Measurements from ENCODE around the gene CAMKMT.

CAMKMT gene

DNA sequence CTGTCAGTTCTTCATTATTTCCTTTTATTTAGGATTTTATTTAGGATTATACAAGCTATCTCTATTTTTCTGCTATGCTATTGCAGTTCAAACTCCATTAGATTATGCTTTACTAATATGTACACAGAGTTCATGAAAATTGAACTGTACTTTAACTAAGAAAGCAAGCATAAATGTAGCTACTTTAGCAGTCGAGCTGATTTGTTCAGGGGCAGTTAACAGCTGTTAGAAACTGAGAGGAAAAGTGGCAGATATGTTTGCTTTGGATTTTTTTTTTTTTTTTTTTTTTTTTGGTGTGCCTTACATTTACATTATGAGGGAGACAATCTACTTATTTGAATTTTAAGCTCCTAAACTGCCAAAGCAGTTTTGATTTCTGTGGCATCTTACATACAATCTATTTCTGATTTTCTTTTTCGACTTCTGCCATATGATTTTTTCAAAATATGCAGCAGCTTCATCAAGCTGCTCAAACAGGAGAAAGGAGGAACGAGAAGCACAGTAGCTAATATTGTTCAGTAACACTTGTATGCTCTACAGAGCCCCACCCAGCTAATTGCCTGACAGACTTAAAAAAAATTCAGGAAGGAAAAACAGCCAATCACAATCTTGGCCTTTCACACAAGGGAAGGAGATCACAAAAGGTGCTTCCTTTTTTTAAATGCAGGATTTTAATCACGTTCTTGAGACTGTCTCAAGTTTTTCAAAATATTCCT lies 346.4 kb downstream of the CAMKMT start:
- no peak overlapping the region for H3K4me3 Mint-ChIP-seq
- H3K27me3 Mint-ChIP-seq (ENCODE audit: low read depth): no peaks in the 10 kb centered on the region
- H3K27ac Mint-ChIP-seq: no peak overlapping the region
- no peaks in the 10 kb centered on the region for H3K36me3 Mint-ChIP-seq (ENCODE audit: low read depth)
- H3K9me3 Mint-ChIP-seq: no peaks in the 10 kb centered on the region
- H3K4me1 Mint-ChIP-seq (ENCODE audit: low read depth): peaks cover 2% of the 10 kb centered on the region

GRCh38 chr2:44708661-44709000 lies 346.9 kb downstream of the CAMKMT start:
- Mint-ChIP-seq H3K27ac (no peak overlapping the region), H3K36me3 (ENCODE audit: low read depth) (no peaks in the 10 kb centered on the region), H3K4me3 (no peak overlapping the region), H3K27me3 (ENCODE audit: low read depth) (no peaks in the 10 kb centered on the region), H3K9me3 (no peaks in the 10 kb centered on the region), H3K4me1 (ENCODE audit: low read depth) (peaks cover 2% of the 10 kb centered on the region)

GRCh38 chr2:44713170-44713569 lies 351.4 kb downstream of the CAMKMT start:
- Mint-ChIP-seq H3K36me3 (ENCODE audit: low read depth) (no peaks in the 10 kb centered on the region), H3K27ac (no peak overlapping the region), H3K27me3 (ENCODE audit: low read depth) (no peaks in the 10 kb centered on the region), H3K9me3 (no peaks in the 10 kb centered on the region), H3K4me3 (no peak overlapping the region), H3K4me1 (ENCODE audit: low read depth) (peaks cover 1% of the 10 kb centered on the region)

GRCh38 chr2:44715671-44716081 lies 353.9 kb downstream of the CAMKMT start:
- no peaks in the 10 kb centered on the region for H3K27me3 Mint-ChIP-seq (ENCODE audit: low read depth)
- no peak overlapping the region for H3K27ac Mint-ChIP-seq
- no peak overlapping the region for H3K4me3 Mint-ChIP-seq
- no peaks in the 10 kb centered on the region for H3K4me1 Mint-ChIP-seq (ENCODE audit: low read depth)
- no peaks in the 10 kb centered on the region for H3K9me3 Mint-ChIP-seq
- H3K36me3 Mint-ChIP-seq (ENCODE audit: low read depth): no peaks in the 10 kb centered on the region

- H3K27ac Mint-ChIP-seq: no peak overlapping the region
- H3K27me3 Mint-ChIP-seq (ENCODE audit: low read depth): no peaks in the 10 kb centered on the region
- H3K4me3 Mint-ChIP-seq: no peak overlapping the region
- no peaks in the 10 kb centered on the region for H3K36me3 Mint-ChIP-seq (ENCODE audit: low read depth)
- no peaks in the 10 kb centered on the region for H3K9me3 Mint-ChIP-seq
- H3K4me1 Mint-ChIP-seq (ENCODE audit: low read depth): no peaks in the 10 kb centered on the region
Measured at GRCh38 chr2:44716131-44716530, 354.4 kb downstream of the CAMKMT start.

DNA sequence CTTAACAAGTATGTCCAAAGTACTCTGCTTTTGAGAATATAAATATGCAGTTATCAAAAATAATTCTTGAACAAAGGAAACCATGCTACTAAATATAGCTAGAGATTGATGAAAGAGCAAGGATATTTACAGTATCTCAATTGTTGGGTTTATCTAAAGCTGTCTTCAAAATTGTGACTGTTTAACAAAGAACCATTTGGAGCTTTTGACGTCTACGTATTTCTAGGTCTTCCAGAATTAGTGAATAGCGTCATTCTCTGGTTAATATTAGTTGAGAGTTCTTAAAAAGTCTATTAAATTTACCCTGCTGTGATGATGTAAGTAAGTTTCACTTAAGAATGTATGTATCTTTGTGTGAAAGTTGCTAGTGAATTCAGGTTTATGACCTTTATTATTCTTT lies 356.7 kb downstream of the CAMKMT start:
- H3K27me3 Mint-ChIP-seq (ENCODE audit: low read depth): no peaks in the 10 kb centered on the region
- no peak overlapping the region for H3K27ac Mint-ChIP-seq
- no peak overlapping the region for H3K4me3 Mint-ChIP-seq
- H3K9me3 Mint-ChIP-seq: no peaks in the 10 kb centered on the region
- no peaks in the 10 kb centered on the region for H3K36me3 Mint-ChIP-seq (ENCODE audit: low read depth)
- H3K4me1 Mint-ChIP-seq (ENCODE audit: low read depth): no peaks in the 10 kb centered on the region

DNA sequence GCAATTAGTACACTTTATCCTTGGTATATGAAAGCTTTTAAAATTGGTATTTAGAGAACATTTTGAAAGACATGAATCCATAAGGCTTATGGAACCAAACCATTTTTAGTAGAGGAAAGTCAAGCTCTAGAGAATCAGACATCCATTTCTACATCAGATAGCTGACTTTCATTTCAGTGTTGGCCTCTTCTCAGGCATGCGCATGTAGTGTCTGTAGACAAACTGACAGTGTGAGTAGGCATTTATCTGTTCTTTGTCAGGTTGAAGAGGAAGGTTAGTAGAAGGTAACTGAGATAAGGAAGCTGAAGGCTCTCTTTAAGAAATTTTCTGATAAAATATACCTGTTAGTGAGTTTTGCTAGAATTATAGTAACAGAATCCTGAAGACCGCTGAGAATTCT lies 357.8 kb downstream of the CAMKMT start:
- Mint-ChIP-seq H3K36me3 (ENCODE audit: low read depth) (no peaks in the 10 kb centered on the region), H3K4me3 (no peak overlapping the region), H3K9me3 (no peaks in the 10 kb centered on the region), H3K4me1 (ENCODE audit: low read depth) (no peaks in the 10 kb centered on the region), H3K27ac (no peak overlapping the region), H3K27me3 (ENCODE audit: low read depth) (no peaks in the 10 kb centered on the region)

DNA sequence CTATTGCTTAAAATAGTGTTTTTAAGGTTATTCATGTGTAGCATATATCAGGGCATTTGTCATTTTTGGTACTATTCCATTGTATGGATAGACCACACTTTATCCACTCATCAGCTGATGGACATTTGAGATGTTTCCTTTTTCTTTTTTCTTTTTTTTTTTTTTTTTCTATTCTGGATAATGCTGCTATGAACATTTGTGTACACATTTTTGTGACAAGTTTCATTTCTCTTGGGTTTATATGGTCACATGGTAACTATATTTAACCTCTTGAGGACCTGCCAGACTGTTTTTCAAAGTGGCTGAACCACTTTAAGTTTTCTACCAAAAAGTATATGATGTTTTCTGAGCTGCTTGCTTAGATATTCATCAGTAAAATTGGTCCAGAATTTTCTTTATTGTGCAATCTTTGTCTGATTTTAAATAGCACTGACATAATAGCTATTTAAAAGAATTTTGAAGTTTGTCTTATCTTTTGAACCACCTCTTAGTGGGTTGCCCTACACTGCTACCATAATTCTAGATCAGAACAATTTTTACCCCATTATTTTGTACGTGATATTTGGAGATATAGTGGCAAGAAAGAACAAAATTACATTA lies 360.4 kb downstream of the CAMKMT start:
- no peak overlapping the region for H3K27ac Mint-ChIP-seq
- no peaks in the 10 kb centered on the region for H3K27me3 Mint-ChIP-seq (ENCODE audit: low read depth)
- H3K36me3 Mint-ChIP-seq (ENCODE audit: low read depth): no peaks in the 10 kb centered on the region
- H3K4me3 Mint-ChIP-seq: no peak overlapping the region
- H3K9me3 Mint-ChIP-seq: no peaks in the 10 kb centered on the region
- no peaks in the 10 kb centered on the region for H3K4me1 Mint-ChIP-seq (ENCODE audit: low read depth)

GRCh38 chr2:44723921-44724320 lies 362.2 kb downstream of the CAMKMT start:
- H3K4me1 Mint-ChIP-seq (ENCODE audit: low read depth): no peaks in the 10 kb centered on the region
- no peaks in the 10 kb centered on the region for H3K9me3 Mint-ChIP-seq
- H3K36me3 Mint-ChIP-seq (ENCODE audit: low read depth): no peaks in the 10 kb centered on the region
- no peak overlapping the region for H3K4me3 Mint-ChIP-seq
- H3K27me3 Mint-ChIP-seq (ENCODE audit: low read depth): no peaks in the 10 kb centered on the region
- H3K27ac Mint-ChIP-seq: no peak overlapping the region

DNA sequence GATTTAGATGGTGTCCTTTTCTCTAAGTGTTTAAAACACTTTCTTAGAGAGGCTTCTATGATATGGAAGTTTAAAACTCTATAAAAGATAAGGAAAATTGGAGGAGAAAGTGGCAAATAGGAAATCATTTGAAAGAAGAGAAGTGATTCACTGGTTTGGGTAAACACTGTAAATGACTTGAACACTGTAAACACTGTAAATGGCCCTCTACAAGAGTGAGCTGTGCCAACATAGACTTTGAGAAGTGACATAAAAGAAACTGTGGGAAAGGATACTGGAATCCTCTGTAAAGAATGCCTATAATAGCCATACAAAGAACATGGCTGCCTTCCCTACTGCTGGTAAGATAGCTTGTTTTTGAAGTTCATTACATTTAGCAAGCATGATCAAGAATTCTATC lies 368.8 kb downstream of the CAMKMT start:
- Mint-ChIP-seq H3K36me3 (ENCODE audit: low read depth) (no peaks in the 10 kb centered on the region), H3K27me3 (ENCODE audit: low read depth) (peaks cover 4% of the 10 kb centered on the region), H3K9me3 (no peaks in the 10 kb centered on the region), H3K27ac (no peak overlapping the region), H3K4me3 (no peak overlapping the region), H3K4me1 (ENCODE audit: low read depth) (no peaks in the 10 kb centered on the region)

DNA sequence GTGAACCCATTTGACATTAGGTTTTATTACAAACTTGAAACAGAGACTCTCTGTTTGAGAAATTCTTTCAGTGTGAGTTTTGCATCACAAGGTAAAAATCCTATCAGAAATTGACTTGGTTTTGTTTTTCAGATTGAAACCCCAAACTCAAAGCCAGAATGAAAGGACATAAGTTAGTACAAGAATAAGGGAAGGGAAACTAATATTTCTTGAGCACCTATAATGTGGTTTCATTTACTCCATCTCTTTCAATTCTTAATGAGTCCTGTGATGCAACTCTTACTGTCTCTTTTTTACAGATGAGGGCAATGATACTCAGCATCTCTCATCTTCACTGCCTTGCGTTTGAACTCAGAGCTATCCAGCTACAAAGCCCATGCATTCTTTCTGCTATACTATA lies 369.8 kb downstream of the CAMKMT start:
- no peaks in the 10 kb centered on the region for H3K36me3 Mint-ChIP-seq (ENCODE audit: low read depth)
- no peak overlapping the region for H3K27ac Mint-ChIP-seq
- H3K27me3 Mint-ChIP-seq (ENCODE audit: low read depth): peaks cover 4% of the 10 kb centered on the region
- H3K9me3 Mint-ChIP-seq: peaks cover 6% of the 10 kb centered on the region
- H3K4me3 Mint-ChIP-seq: no peak overlapping the region
- no peaks in the 10 kb centered on the region for H3K4me1 Mint-ChIP-seq (ENCODE audit: low read depth)

DNA sequence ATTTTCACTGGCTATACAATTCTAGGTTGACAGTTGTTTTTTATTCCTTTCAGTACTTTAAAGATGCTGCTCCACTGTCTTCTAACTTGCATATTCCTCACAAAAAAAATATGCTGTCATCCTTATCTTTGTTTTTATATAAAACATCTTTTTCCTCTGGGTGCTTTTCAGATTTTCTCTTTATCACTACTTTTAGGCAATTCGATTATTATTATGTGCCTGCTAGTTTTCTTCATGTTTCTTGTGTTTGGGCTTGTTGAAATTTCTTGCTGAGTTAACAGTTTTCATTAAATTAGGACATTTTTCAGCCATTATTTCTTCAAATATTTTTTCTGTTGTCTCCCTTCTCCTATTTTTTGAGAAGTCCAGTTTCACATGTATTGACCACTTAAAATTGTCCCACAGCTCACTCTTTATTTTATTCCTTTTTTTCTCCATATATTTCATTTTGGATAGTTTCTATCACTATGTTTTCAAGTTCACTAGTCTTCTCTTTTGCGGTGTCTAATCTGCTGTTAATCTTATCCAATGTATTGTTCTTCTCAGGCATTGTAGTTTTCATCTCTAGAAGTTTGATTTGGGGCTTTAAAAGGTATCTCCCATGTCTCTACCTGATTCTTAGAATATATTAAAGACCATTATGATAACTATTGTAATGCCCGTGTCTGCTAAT lies 374.7 kb downstream of the CAMKMT start:
- no peaks in the 10 kb centered on the region for H3K36me3 Mint-ChIP-seq (ENCODE audit: low read depth)
- no peak overlapping the region for H3K4me3 Mint-ChIP-seq
- no peak overlapping the region for H3K27ac Mint-ChIP-seq
- no peaks in the 10 kb centered on the region for H3K4me1 Mint-ChIP-seq (ENCODE audit: low read depth)
- no peaks in the 10 kb centered on the region for H3K27me3 Mint-ChIP-seq (ENCODE audit: low read depth)
- peaks cover 17% of the 10 kb centered on the region for H3K9me3 Mint-ChIP-seq

- Mint-ChIP-seq H3K27me3 (ENCODE audit: low read depth) (no peaks in the 10 kb centered on the region), H3K4me3 (no peak overlapping the region), H3K27ac (no peak overlapping the region), H3K4me1 (ENCODE audit: low read depth) (no peaks in the 10 kb centered on the region), H3K9me3 (peaks cover 17% of the 10 kb centered on the region), H3K36me3 (ENCODE audit: low read depth) (no peaks in the 10 kb centered on the region)
Measured at GRCh38 chr2:44740678-44741077, 378.9 kb downstream of the CAMKMT start.

- Mint-ChIP-seq H3K27ac (no peak overlapping the region), H3K4me3 (no peak overlapping the region), H3K27me3 (ENCODE audit: low read depth) (no peaks in the 10 kb centered on the region), H3K9me3 (peaks cover 12% of the 10 kb centered on the region), H3K4me1 (ENCODE audit: low read depth) (no peaks in the 10 kb centered on the region), H3K36me3 (ENCODE audit: low read depth) (no peaks in the 10 kb centered on the region)
Measured at GRCh38 chr2:44741507-44741906, 379.8 kb downstream of the CAMKMT start.

DNA sequence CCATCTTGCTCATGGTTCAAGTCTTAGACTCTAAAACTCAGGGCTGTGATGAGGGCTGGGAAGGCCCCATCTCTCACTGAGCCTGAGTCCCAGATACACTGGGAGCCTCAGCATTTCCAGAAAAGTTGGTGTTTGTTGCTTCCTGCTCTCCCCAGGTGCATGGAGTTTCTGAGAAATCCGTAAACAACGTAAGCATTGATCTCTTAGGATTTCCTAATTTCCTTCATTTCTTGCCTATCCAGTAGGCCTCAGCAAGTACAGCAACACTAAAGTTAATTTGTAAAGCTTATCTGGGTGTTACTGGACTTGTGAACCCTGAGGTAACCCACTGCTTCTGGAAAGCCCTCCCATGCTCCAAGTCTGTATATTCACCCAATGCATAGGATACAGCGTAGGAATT lies 380.3 kb downstream of the CAMKMT start:
- Mint-ChIP-seq H3K4me3 (no peak overlapping the region), H3K9me3 (peaks cover 6% of the 10 kb centered on the region)

More for the DNA sequence above, 380.3 kb downstream of the CAMKMT start:
- Mint-ChIP-seq H3K27ac (no peak overlapping the region), H3K27me3 (ENCODE audit: low read depth) (no peaks in the 10 kb centered on the region), H3K36me3 (ENCODE audit: low read depth) (no peaks in the 10 kb centered on the region), H3K4me1 (ENCODE audit: low read depth) (no peaks in the 10 kb centered on the region)

All from T-helper 1 cell treated with Interleukin-12 subunit alpha and Interleukin-12 subunit beta and Interleukin-4 antibody, amounts not matched to agents 30 μg/mL and 1 μg/mL, for 36 hours (primary cell).